HG03135 (cell line): ENCODE results near the gene TAL1.
"Not testable (repeated sequence)": the region's sequence is repeated elsewhere in the genome, so short reads cannot be mapped to it uniquely, and the experiment has no call there.

Experiments
- ATAC-seq: cut with Tn5 transposase; IDR thresholded peaks from one replicate; pipeline ENCODE4 v1.9.1; 2021; ENCODE audit warnings: mild to moderate bottlenecking, moderate library complexity; ENCODE audit not compliant: unreplicated experiment

Gene TAL1

DNA sequence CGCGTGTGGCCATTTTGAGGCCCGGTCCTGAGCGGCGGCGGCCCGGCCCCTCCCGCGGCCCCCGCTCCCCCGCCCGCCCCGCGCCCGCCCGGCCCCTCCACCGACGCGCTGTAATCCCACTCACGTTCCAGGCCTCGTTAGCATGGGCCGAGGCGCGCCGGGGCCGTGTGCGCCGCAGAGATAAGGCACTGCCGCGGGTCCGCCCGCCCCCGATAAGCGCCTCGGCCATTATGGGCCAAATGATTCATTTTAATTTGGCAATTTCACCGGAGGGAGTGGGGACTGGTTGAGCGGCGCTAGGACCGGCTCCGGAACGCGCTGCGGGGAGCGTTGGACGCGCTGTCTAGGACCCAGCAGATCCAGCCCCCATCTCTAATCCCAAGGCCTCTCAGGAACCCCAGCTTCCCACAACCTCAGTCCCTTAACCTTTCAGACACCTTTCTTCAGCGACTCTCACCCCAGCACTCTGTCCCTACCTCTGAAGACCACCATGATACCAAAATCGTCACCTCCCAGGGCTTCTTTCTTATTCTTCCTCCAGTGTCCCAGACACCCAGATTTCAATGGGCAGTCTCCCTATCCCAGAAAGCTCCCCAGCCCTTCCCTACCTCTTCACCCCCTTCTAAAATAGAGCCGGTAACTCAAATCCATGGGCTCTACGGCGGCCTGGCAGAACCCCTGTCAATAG, at the start of gene TAL1:
Gene TAL1, minus strand, starts transcription at position 39 of the 688 bp plus-strand sequence. CDS start 6,337 bp downstream, outside the sequence.
- ATAC-seq, result no peak

- ATAC-seq, result no peak
These were observed 48.1 kb upstream of the TAL1 start for GRCh38 chr1:47280142-47280541.

GRCh38 chr1:47276850-47277249, 44.8 kb upstream of the TAL1 start:
- no peak for ATAC-seq

DNA sequence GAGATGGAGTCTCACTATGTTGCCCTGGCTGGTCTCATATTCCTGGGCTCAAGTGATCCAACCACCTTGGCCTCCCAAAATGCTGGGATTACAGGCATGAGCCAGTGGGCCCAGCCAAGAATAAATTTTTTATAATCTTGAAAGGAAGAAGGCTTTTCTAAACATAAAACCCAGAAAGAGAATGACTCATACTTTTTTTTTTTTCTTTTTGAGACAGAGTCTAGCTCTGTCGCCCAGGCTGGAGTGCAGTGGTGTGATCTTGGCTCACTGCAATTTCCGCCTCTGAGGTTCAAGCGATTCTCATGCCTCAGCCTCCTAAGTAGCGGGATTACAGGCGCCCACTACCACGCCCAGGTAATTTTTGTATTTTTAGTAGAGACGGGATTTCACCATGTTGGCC, 43.8 kb upstream of the TAL1 start:
- ATAC-seq, result not testable (repeated sequence)

GRCh38 chr1:47265529-47265928, 33.5 kb upstream of the TAL1 start:
- not testable (repeated sequence) for ATAC-seq

DNA sequence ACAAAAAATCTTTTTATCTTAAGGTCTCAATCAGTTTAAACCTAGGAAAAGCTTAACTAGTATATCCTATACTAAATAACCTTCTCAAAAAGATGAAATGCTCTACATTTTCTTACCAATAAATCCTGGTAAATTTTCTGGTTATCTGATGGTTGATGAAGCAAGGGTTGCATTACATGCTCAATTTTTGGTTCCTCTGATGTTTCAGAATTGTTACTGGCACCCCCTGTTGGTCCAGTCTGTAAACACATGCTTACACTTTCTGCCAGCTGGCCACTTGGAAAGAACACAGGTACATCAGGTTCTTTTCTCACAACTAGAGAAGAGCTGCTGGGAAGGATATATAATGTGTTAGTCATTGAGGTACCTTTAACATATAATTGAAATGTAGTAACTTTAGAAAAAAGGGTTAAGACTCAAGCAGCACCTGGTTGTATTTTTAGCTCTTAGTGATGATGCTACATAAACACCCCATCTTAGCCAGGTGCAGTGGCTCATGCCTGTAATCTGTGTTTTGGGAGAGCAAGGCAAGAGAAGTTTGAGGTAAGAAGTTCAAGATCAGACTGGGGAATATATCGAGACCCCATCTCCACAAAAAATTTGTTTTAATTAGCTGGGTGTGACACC, 30.9 kb upstream of the TAL1 start:
- no peak for ATAC-seq

DNA sequence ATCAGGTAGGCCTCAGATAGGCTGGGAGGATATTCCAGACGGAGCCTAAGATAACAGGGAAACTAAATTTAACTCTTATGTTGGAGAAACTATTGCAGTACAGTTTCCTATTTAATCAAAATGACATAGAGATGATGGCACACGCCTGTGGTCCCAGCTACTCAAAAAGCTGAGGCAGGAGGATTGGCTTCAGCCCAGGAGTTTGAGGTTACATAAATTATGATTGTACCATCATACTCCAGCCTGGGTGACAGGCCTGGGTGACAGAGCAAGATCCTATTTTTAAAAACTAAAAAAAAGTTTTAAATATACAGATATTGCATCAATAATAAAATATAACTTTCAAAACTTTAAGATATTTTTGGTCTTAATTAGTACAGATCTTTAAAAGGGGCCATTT, 25.2 kb upstream of the TAL1 start:
- ATAC-seq, result no peak

DNA sequence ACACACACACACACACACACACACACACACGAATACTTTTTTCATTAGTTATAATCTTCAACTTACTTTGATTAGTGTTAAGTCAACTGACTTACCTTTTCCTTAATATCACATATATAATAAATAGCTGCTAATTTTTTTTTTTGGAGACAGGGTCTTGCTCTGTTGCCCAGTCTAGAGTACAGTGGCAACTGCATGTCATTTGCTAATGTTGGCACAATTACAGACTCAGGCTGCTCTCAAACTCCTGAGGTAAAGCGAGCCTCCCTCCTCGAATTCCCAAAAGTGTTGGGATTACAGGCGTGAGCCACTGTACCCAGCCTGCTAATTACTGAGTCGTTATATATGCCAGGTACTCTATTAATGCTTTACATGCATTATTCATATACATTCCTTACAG, 20.8 kb upstream of the TAL1 start:
- ATAC-seq, result no peak

GRCh38 chr1:47252369-47252768, 20.3 kb upstream of the TAL1 start:
- no peak for ATAC-seq

DNA sequence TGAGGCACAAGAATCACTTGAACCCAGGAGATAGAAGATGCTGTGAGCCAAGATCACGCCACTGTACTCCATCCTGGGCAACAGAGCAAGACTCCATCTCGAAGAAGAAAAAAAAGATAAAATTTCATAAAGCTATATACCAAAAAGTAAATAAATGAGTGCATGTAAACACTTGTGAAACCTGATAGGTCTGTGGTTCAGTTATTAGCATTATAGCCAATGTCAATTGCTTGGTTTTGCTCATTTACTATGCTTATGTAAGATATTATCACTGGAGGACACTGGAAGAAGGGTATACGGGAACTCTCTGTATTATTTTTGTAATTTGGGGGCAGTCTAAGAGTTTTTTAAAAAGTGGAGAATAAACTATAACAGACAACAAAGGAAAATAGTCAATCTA, 17.7 kb upstream of the TAL1 start:
- no peak for ATAC-seq

DNA sequence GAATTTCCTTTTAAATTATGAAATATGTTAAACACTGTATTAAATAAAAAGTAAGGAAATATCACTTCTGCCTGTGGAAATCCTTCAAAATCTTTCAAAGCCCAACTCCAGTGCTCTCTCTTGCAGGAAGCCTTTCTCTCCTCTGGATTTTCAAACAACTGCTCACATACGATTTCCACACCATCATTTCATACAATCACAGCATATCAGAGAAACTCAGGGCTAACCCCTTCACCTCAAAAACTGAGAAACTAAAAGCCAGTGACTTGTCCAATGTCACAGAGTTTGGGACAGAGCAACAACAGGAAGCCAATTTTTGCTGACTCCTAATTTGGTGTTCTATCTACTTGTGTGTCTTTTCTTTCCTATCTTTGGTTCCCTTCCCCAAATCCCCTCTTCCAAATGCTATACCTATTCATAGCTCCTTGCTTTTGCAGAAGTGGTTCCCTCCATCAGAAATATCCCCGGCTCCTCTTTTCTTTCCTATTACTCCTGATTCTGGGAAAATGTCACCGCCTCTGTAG, 12.4 kb upstream of the TAL1 start:
- ATAC-seq, result no peak

DNA sequence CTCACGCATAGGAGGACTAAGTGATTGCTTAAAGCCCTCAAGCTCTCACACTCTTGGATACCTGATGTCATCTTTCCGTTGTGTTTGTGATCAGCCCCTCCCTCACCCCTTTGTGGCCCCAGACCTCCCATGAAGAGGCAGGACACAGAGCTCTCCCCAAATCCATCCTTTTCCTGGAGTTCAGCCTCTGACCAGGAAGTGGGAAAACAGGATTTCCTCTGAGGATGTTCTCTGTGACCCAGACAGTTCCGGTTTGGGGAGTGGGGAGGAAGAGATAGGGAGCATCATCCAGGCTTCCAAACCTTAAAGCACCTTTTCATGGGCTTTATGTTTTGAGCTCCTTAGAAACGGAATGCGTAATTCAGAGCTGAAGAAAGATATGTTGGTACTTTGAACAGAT, 11.9 kb upstream of the TAL1 start:
- ATAC-seq, result no peak

DNA sequence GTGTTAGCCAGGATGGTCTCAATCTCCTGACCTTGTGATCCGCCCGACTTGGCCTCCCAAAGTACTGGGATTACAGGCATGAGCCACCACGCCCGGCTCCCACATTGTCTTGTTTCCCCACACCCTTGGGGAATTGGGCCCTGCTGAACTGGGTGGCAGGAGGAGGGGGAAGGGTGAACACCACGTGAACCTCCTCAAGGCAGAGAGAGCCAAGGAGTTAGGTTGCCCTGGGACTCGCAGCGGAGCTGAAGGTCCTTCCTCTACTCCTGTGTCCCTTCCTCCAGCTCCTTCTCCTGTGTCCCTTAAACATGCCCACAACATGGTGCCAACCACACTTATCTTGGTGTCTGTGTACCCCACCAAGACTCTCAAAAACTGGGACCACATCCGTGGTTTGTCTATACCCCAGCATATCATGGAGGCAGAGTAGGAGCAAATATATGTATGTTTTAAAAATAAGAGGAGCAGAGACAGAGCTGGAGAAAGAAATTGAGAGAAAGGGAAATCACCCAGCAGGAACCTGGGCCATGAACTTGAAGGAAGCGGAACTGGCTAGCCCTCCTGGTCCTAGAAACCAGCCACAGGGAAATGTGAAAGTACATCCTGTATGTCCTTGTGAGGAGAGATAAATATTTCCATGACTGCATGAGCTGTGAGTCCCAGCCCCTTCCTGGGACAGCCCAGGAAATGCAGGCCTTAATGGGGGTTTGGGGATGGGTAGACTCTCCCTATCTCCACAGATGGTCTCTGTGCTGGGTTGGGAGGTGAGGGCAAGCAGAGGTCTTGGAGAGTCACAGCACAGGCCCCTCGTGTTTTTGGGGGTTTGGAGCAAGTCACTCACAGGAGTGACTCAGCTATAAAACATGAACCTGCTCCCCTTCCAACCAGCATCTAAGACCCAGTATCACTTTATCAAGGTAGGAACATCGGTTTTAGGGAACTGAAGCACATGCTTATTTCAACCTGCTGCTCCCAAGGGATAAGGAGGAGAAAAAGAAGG, 9.4 kb upstream of the TAL1 start:
- no peak for ATAC-seq

GRCh38 chr1:47238935-47239592, 7.0 kb upstream of the TAL1 start:
- ATAC-seq, result no peak

DNA sequence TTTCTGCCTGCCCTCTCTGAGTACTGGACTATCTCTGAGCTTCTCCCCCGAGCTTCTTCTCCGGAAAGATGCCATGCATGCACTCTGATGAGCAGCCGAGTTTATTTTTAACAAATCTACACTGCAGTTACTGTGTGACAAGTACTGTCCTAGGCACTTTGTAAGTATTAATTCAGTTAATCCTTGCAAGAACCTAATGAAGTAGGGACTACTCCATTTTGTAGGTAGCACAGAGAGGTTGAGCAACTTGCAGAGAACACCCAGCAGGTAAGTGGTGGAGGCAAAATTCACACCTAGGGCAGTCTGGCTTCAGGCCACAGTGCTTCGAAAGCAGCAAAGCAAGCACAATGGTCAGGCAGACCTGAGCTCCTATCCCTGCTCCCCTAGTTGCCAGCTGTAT, 3.8 kb upstream of the TAL1 start:
- ATAC-seq, result no peak

- no peak for ATAC-seq
These were observed 3.2 kb upstream of the TAL1 start for GRCh38 chr1:47235241-47235681.

GRCh38 chr1:47233186-47233585, 1.2 kb upstream of the TAL1 start:
- no peak for ATAC-seq

- ATAC-seq, result no peak
These were observed 481 bp downstream of the TAL1 start for GRCh38 chr1:47231301-47232186.

- ATAC-seq, result no peak
These were observed 1.2 kb downstream of the TAL1 start for GRCh38 chr1:47230692-47231300.
